ENCODE measurements around the gene REEP3. TPM values are rescaled to one million over a fixed set of nuclear protein-coding genes. Genes with fewer than 3 reads are reported as not detected.

Gene REEP3
- total RNA-seq, 2 donors from 2014 or later, result 20.8 to 22.1 TPM

- Histone ChIP-seq H3K9me3 (no peaks in the 10 kb centered on the region), H3K27me3 (no peaks in the 10 kb centered on the region), H3K36me3 (replicated peaks in 1 of 2; ENCODE audit: insufficient read depth in 1 of 2, low read depth in 2 of 2) (no peaks in the 10 kb centered on the region), H3K4me1 (peaks cover 7% of the 10 kb centered on the region), H3K27ac (no peak overlapping the region), H3K4me3 (no peak overlapping the region)
- no peak for TF ChIP-seq POLR2A (IDR thresholded peaks at IDR 0.05)
- TF ChIP-seq CTCF (IDR thresholded peaks at IDR 0.05), result no peak
- peak in 2 of 4 donors; percentile 16 to 21 for DNase-seq
- no peak for ATAC-seq
- 43 to 45% methylated on average over 4 of the region's 4 CpGs for WGBS, 2 donors
- intact Hi-C loops (cut with DNase I), result no loop called here
These were observed 67.4 kb downstream of the REEP3 start for GRCh38 chr10:63588436-63589167.

GRCh38 chr10:63591600-63592379, 70.6 kb downstream of the REEP3 start:
- no peak for TF ChIP-seq POLR2A (IDR thresholded peaks at IDR 0.05)
- TF ChIP-seq CTCF (IDR thresholded peaks at IDR 0.05), result no peak
- no peak overlapping the region for H3K27ac ChIP-seq
- intact Hi-C loops (cut with DNase I), result no loop called here
- H3K27me3 ChIP-seq, result no peaks in the 10 kb centered on the region
- H3K4me1 ChIP-seq, result peaks cover 4% of the 10 kb centered on the region
- no peak overlapping the region for H3K4me3 ChIP-seq
- DNase-seq (no peak), ATAC-seq (no peak)
- 85 to 90% methylated on average over 4 of the region's 4 CpGs for WGBS, 2 donors
- H3K36me3 ChIP-seq (replicated peaks in 1 of 2; ENCODE audit: insufficient read depth in 1 of 2, low read depth in 2 of 2), result peaks cover 0 to 2% of the 10 kb centered on the region in 2 donors
- no peaks in the 10 kb centered on the region for H3K9me3 ChIP-seq

- peaks cover 0 to 3% of the 10 kb centered on the region in 2 donors for H3K36me3 ChIP-seq (replicated peaks in 1 of 2; ENCODE audit: insufficient read depth in 1 of 2, low read depth in 2 of 2)
- intact Hi-C loops (cut with DNase I), result no loop called here
- DNase-seq (no peak), ATAC-seq (no peak)
- TF ChIP-seq CTCF (IDR thresholded peaks at IDR 0.05), result no peak
- TF ChIP-seq POLR2A (IDR thresholded peaks at IDR 0.05), result no peak
- no peak overlapping the region for H3K4me3 ChIP-seq
- peaks cover 4% of the 10 kb centered on the region for H3K4me1 ChIP-seq
- H3K9me3 ChIP-seq, result no peaks in the 10 kb centered on the region
- no peak overlapping the region for H3K27ac ChIP-seq
- 69 to 72% methylated on average over 4 of the region's 4 CpGs for WGBS, 2 donors
- no peaks in the 10 kb centered on the region for H3K27me3 ChIP-seq
These were observed 72.4 kb downstream of the REEP3 start for GRCh38 chr10:63593576-63593975.

GRCh38 chr10:63595072-63595471, 73.9 kb downstream of the REEP3 start:
- intact Hi-C loops (cut with DNase I), result no loop called here
- Histone ChIP-seq H3K27me3 (no peaks in the 10 kb centered on the region), H3K27ac (no peak overlapping the region), H3K36me3 (replicated peaks in 1 of 2; ENCODE audit: insufficient read depth in 1 of 2, low read depth in 2 of 2) (peaks cover 0 to 3% of the 10 kb centered on the region in 2 donors), H3K9me3 (no peaks in the 10 kb centered on the region), H3K4me3 (no peak overlapping the region), H3K4me1 (no peaks in the 10 kb centered on the region)
- 75 to 89% methylated on average over 3 of the region's 3 CpGs for WGBS, 2 donors
- DNase-seq (no peak), ATAC-seq (no peak)
- no peak for TF ChIP-seq POLR2A (IDR thresholded peaks at IDR 0.05)
- TF ChIP-seq CTCF (IDR thresholded peaks at IDR 0.05), result no peak

Measured in body of pancreas (tissue), 4 donors.